ENCODE results near the gene RAB11A.

RAB11A gene

GRCh38 chr15:65836665-65837064, 32.6 kb upstream of the RAB11A start:
- TF ChIP-seq CTCF (conservative IDR thresholded peaks at IDR 0.05), result no peak
- H3K27ac ChIP-seq, result peak overlapping the region; percentile 96; the same call in 1 of the 2 replicates

GRCh38 chr15:65837301-65838294, 31.7 kb upstream of the RAB11A start:
- TF ChIP-seq CTCF (conservative IDR thresholded peaks at IDR 0.05), result no peak
- H3K27ac ChIP-seq, result no peak overlapping the region

GRCh38 chr15:65839354-65839901, 29.9 kb upstream of the RAB11A start:
- no peak overlapping the region for H3K27ac ChIP-seq
- no peak for TF ChIP-seq CTCF (conservative IDR thresholded peaks at IDR 0.05)

- no peak for TF ChIP-seq CTCF (conservative IDR thresholded peaks at IDR 0.05)
- no peak overlapping the region for H3K27ac ChIP-seq
Measured at GRCh38 chr15:65839985-65840384, 29.3 kb upstream of the RAB11A start.

- no peak for TF ChIP-seq CTCF (conservative IDR thresholded peaks at IDR 0.05)
- peak overlapping the region; percentile 18; the same call in 1 of the 2 replicates for H3K27ac ChIP-seq
Measured at GRCh38 chr15:65841121-65841930, 28.0 kb upstream of the RAB11A start.

- no peak for TF ChIP-seq CTCF (conservative IDR thresholded peaks at IDR 0.05)
- H3K27ac ChIP-seq, result no peak overlapping the region
Measured at GRCh38 chr15:65845826-65846519, 23.3 kb upstream of the RAB11A start.
